WTC11 (cell line): ENCODE results near the gene FAM171A1. TPM values are rescaled to one million over a fixed set of nuclear protein-coding genes. Genes with fewer than 3 reads are reported as not detected.

ENCODE experiments used
- ATAC-seq: fragments of 200-7000 bp; cut with Tn5 transposase; 2 replicates; pipeline ENCODE4 v1.10.0; 2021; ENCODE audit warnings: mild to moderate bottlenecking, moderate library complexity
- CTCF ChIA-PET: fragments of 300-600 bp; sonication (Branson Sonifier 250); formaldehyde crosslinking; loops from one replicate; lab custom pipeline; 2021; ENCODE audit warnings: antibody characterized with exemption; lab: Charles Lee
- POLR2A ChIA-PET: fragments of 350-600 bp; sonication (Branson Sonifier 250); formaldehyde crosslinking; loops from one replicate; lab custom pipeline; 2021; ENCODE audit warnings: antibody characterized with exemption; lab: Charles Lee
- DNase-seq: peaks from one replicate; pipeline ENCODE4 v3.0.0; 2021; ENCODE audit warnings: low spot score
- H3K27ac Mint-ChIP-seq: 2 replicates; pipeline ENCODE4 v1.8.0; 2021; ENCODE audit warnings: mixed read lengths
- H3K27me3 Mint-ChIP-seq: 2 replicates; pipeline ENCODE4 v1.8.0; 2021; ENCODE audit warnings: low read depth, mild to moderate bottlenecking, moderate library complexity, mixed read lengths
- H3K36me3 Mint-ChIP-seq: 2 replicates; pipeline ENCODE4 v1.8.0; 2021; ENCODE audit warnings: mixed read lengths
- H3K4me1 Mint-ChIP-seq: 2 replicates; pipeline ENCODE4 v1.8.0; 2022; ENCODE audit warnings: mixed read lengths
- H3K4me3 Mint-ChIP-seq: 2 replicates; pipeline ENCODE4 v1.8.0; 2021; ENCODE audit warnings: mild to moderate bottlenecking, moderate library complexity, mixed read lengths
- H3K9me3 Mint-ChIP-seq: 2 replicates; pipeline ENCODE4 v1.8.0; 2021; ENCODE audit warnings: mixed read lengths
- CDX4 ChIP-seq: fragments of 250-450 bp; sonication (Bioruptor Pico); IDR thresholded peaks from 2 replicates; pipeline ENCODE4 v1.9.0; 2021; ENCODE audit warnings: moderate library complexity, mild to moderate bottlenecking, inconsistent platforms, borderline replicate concordance
- CREM ChIP-seq: sonication (generic); formaldehyde crosslinking; IDR thresholded peaks from 2 replicates; pipeline ENCODE4 v1.8.1; 2022; ENCODE audit warnings: mild to moderate bottlenecking, missing genetic modification reagents, moderate library complexity
- FOXK1 ChIP-seq: sonication (generic); formaldehyde crosslinking; IDR thresholded peaks from 2 replicates; pipeline ENCODE4 v1.8.0; 2022; ENCODE audit warnings: mild to moderate bottlenecking, moderate library complexity, missing genetic modification reagents
- FOXP4 ChIP-seq: sonication (generic); formaldehyde crosslinking; IDR thresholded peaks from 2 replicates; pipeline ENCODE4 v1.8.0; 2022; ENCODE audit warnings: mild to moderate bottlenecking, missing genetic modification reagents
- KAT7 ChIP-seq: sonication (generic); formaldehyde crosslinking; IDR thresholded peaks from 2 replicates; pipeline ENCODE4 v1.8.1; 2023; ENCODE audit warnings: missing genetic modification reagents, mild to moderate bottlenecking, borderline replicate concordance
- MAX ChIP-seq: sonication (generic); formaldehyde crosslinking; IDR thresholded peaks from 2 replicates; pipeline ENCODE4 v1.8.0; 2022; ENCODE audit warnings: mild to moderate bottlenecking, missing genetic modification reagents
- MXD4 ChIP-seq: fragments of 250-450 bp; sonication (Bioruptor Pico); IDR thresholded peaks from 2 replicates; pipeline ENCODE4 v1.8.0; 2021; ENCODE audit warnings: mild to moderate bottlenecking, moderate library complexity, borderline replicate concordance
- NFYB ChIP-seq: sonication (generic); formaldehyde crosslinking; conservative IDR thresholded peaks from 2 replicates; pipeline ENCODE4 v1.8.0; 2022; ENCODE audit warnings: low read depth, missing genetic modification reagents
- OVOL2 ChIP-seq: fragments of 250-450 bp; sonication (Bioruptor Pico); IDR thresholded peaks from 2 replicates; pipeline ENCODE4 v1.9.0; 2021; ENCODE audit warnings: mild to moderate bottlenecking, borderline replicate concordance
- PREB ChIP-seq: sonication (generic); formaldehyde crosslinking; IDR thresholded peaks from 2 replicates; pipeline ENCODE4 v1.8.1; 2022; ENCODE audit warnings: mild to moderate bottlenecking, missing genetic modification reagents, moderate library complexity, borderline replicate concordance
- USF1 ChIP-seq: sonication (generic); formaldehyde crosslinking; IDR thresholded peaks from 2 replicates; pipeline ENCODE4 v1.8.0; 2022; ENCODE audit warnings: mild to moderate bottlenecking, missing genetic modification reagents
- ZNF232 ChIP-seq: sonication (generic); formaldehyde crosslinking; IDR thresholded peaks from 2 replicates; pipeline ENCODE4 v1.8.0; 2022; ENCODE audit warnings: mild to moderate bottlenecking, missing genetic modification reagents
- ZNF416 ChIP-seq: fragments of 250-450 bp; sonication (Bioruptor Pico); IDR thresholded peaks from 2 replicates; pipeline ENCODE4 v1.9.0; 2021; ENCODE audit warnings: mild to moderate bottlenecking, inconsistent platforms
- ZNF423 ChIP-seq: fragments of 250-450 bp; sonication (Bioruptor Pico); IDR thresholded peaks from 2 replicates; pipeline ENCODE4 v2.1.2; 2022; ENCODE audit warnings: mild to moderate bottlenecking, moderate library complexity
- ZNF425 ChIP-seq: fragments of 250-450 bp; sonication (Bioruptor Pico); conservative IDR thresholded peaks from 2 replicates; pipeline ENCODE4 v1.9.0; 2021; ENCODE audit warnings: mild to moderate bottlenecking
- ZNF532 ChIP-seq: fragments of 250-450 bp; sonication (Bioruptor Pico); IDR thresholded peaks from 2 replicates; pipeline ENCODE4 v1.9.0; 2021; ENCODE audit warnings: mild to moderate bottlenecking, borderline replicate concordance
- ZSCAN18 ChIP-seq: fragments of 250-450 bp; sonication (Bioruptor Pico); IDR thresholded peaks from 2 replicates; pipeline ENCODE4 v2.1.2; 2022; ENCODE audit warnings: mild to moderate bottlenecking, moderate library complexity
- total RNA-seq: library from RNA; stranded (reverse); gene quantifications from 3 replicates; pipeline ENCODE4 v1.2.3, GENCODE V29; 2021

FAM171A1 gene
- total RNA-seq, 1 experiment from 2014 or later, result 33.9 TPM

GRCh38 chr10:15313843-15314242 is 57.2 kb downstream of the FAM171A1 start:
- Mint-ChIP-seq H3K4me3 (no peak overlapping the region), H3K36me3 (no peaks in the 10 kb centered on the region), H3K4me1 (peaks cover 59% of the 10 kb centered on the region)
- POLR2A ChIA-PET, result no interaction called here
- CTCF ChIA-PET, result no interaction called here
- TF ChIP-seq ZNF425 (CRISPR knock-in tag) (no peak), NFYB (CRISPR knock-in tag) (no peak), ZNF532 (no peak)
- TF ChIP-seq, all 79 proteins: peak for 0
- Mint-ChIP-seq H3K9me3 (no peaks in the 10 kb centered on the region), H3K27me3 (no peaks in the 10 kb centered on the region), H3K27ac (peak overlapping the region; percentile 90)
- no peak; the same call in 1 of the 2 replicates for ATAC-seq
- no peak for DNase-seq

- Mint-ChIP-seq H3K27ac (peak overlapping the region; percentile 33; the same call in 1 of the 2 replicates), H3K27me3 (no peaks in the 10 kb centered on the region), H3K9me3 (no peaks in the 10 kb centered on the region), H3K36me3 (no peaks in the 10 kb centered on the region), H3K4me1 (peaks cover 59% of the 10 kb centered on the region), H3K4me3 (no peak overlapping the region)
- no peak for DNase-seq
- POLR2A ChIA-PET, result no interaction called here
- CTCF ChIA-PET, result interaction anchor here (1.2 kb wide), 1 partner anchor 12 kb away, joined by 3 read pairs; no protein-coding TSS in a partner anchor
- ATAC-seq, result no peak
- TF ChIP-seq ZNF416 (CRISPR knock-in tag), result no peak
- no peak for TF ChIP-seq ZNF232
- TF ChIP-seq OVOL2, result no peak
- TF ChIP-seq, all 79 proteins: peak for 0
These were observed 58.0 kb downstream of the FAM171A1 start for GRCh38 chr10:15313047-15313446.

- H3K4me3 Mint-ChIP-seq, result no peak overlapping the region
- POLR2A ChIA-PET, result no interaction called here
- TF ChIP-seq MAX (CRISPR knock-in tag), result no peak
- no peak for TF ChIP-seq PREB
- no peak for TF ChIP-seq CDX4
- no peak for TF ChIP-seq USF1 (CRISPR knock-in tag)
- TF ChIP-seq KAT7 (CRISPR knock-in tag), result no peak
- no peak for TF ChIP-seq FOXK1
- TF ChIP-seq MXD4 (CRISPR knock-in tag), result no peak
- no peak for TF ChIP-seq CREM (CRISPR knock-in tag)
- TF ChIP-seq ZNF423 (CRISPR knock-in tag), result no peak
- TF ChIP-seq OVOL2, result no peak
- TF ChIP-seq FOXP4 (CRISPR knock-in tag), result no peak
- TF ChIP-seq ZSCAN18 (CRISPR knock-in tag), result no peak
These were observed 59.4 kb downstream of the FAM171A1 start for GRCh38 chr10:15311569-15312280.

More at GRCh38 chr10:15311569-15312280, 59.4 kb downstream of the FAM171A1 start:
- no peaks in the 10 kb centered on the region for H3K36me3 Mint-ChIP-seq
- H3K4me1 Mint-ChIP-seq, result peaks cover 55% of the 10 kb centered on the region
- no peaks in the 10 kb centered on the region for H3K9me3 Mint-ChIP-seq
- CTCF ChIA-PET, result interaction anchor here (0.6 to 1.2 kb wide), 3 partner anchors 10 to 143 kb away, joined by 3 to 6 read pairs (median 4); no protein-coding TSS in a partner anchor
- 0 out of 2 replicates have a peak overlapping the region, but pooled peaks have one; percentile 9 for H3K27ac Mint-ChIP-seq
- no peaks in the 10 kb centered on the region for H3K27me3 Mint-ChIP-seq
- no peak for DNase-seq
- no peak for ATAC-seq
